Central memory CD8-positive, alpha-beta T cell (primary cell): ENCODE results near the gene TCP11L1.

Experiments
- ATAC-seq: fragments of 150-1000 bp; cut with Tn5 transposase; replicated peaks from 2 replicates; pipeline ENCODE4 v1.10.0; 2022; ENCODE audit warnings: mild to moderate bottlenecking, moderate FRiP score, moderate number of reproducible peaks; ENCODE audit not compliant: poor library complexity, severe bottlenecking; ENCODE audit errors: extremely low read depth
- DNase-seq, 2 donors: peaks; one replicate each; pipeline ENCODE4 v3.0.0; 2021; ENCODE audit warnings: low spot score in 2 of 2
- H3K27ac Mint-ChIP-seq: one replicate; pipeline ENCODE4 v1.8.0; 2022; ENCODE audit warnings: low read depth, mild to moderate bottlenecking, moderate library complexity, mixed read lengths
- H3K27me3 Mint-ChIP-seq: one replicate; pipeline ENCODE4 v1.8.0; 2022; ENCODE audit warnings: mixed read lengths
- H3K36me3 Mint-ChIP-seq: one replicate; pipeline ENCODE4 v1.8.0; 2022; ENCODE audit warnings: mild to moderate bottlenecking, moderate library complexity, mixed read lengths; ENCODE audit not compliant: insufficient read depth
- H3K4me1 Mint-ChIP-seq: one replicate; pipeline ENCODE4 v1.8.0; 2022; ENCODE audit warnings: mixed read lengths
- H3K4me3 Mint-ChIP-seq: one replicate; pipeline ENCODE4 v1.8.0; 2022; ENCODE audit warnings: mild to moderate bottlenecking, moderate library complexity, mixed read lengths
- H3K9me3 Mint-ChIP-seq: one replicate; pipeline ENCODE4 v1.8.0; 2022; ENCODE audit warnings: mixed read lengths

TCP11L1 gene

GRCh38 chr11:33060271-33060670 lies 20.9 kb downstream of the TCP11L1 start:
- no peaks in the 10 kb centered on the region for H3K9me3 Mint-ChIP-seq
- DNase-seq (no peak), ATAC-seq (no peak)
- H3K27ac Mint-ChIP-seq = peak overlapping the region; percentile 66
- H3K4me3 Mint-ChIP-seq = no peak overlapping the region
- peaks cover 31% of the 10 kb centered on the region for H3K36me3 Mint-ChIP-seq
- no peaks in the 10 kb centered on the region for H3K27me3 Mint-ChIP-seq
- peaks cover 19% of the 10 kb centered on the region for H3K4me1 Mint-ChIP-seq

DNA sequence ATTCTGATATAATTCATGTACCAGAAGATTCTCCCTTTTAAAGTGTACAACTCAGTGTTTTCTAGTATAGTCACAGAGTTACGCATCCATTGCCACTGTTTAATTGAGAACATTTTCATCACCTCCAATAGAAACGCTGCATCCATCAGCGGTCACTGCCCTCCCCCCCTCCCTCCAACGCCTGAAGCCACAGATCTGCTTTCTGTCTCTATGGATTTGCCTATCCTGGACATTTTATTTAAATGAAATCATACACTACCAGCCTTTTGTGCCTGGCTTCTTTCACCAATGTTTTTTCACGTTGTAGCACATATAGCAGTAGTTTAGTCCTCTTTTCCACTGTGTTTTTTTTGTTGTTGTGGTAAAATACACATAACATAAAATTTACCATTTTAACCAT lies 22.8 kb downstream of the TCP11L1 start:
- DNase-seq (no peak), ATAC-seq (no peak)
- Mint-ChIP-seq H3K27me3 (no peaks in the 10 kb centered on the region), H3K4me1 (peaks cover 26% of the 10 kb centered on the region), H3K9me3 (no peaks in the 10 kb centered on the region), H3K4me3 (no peak overlapping the region), H3K27ac (peak overlapping the region; percentile 78), H3K36me3 (peaks cover 39% of the 10 kb centered on the region)

DNA sequence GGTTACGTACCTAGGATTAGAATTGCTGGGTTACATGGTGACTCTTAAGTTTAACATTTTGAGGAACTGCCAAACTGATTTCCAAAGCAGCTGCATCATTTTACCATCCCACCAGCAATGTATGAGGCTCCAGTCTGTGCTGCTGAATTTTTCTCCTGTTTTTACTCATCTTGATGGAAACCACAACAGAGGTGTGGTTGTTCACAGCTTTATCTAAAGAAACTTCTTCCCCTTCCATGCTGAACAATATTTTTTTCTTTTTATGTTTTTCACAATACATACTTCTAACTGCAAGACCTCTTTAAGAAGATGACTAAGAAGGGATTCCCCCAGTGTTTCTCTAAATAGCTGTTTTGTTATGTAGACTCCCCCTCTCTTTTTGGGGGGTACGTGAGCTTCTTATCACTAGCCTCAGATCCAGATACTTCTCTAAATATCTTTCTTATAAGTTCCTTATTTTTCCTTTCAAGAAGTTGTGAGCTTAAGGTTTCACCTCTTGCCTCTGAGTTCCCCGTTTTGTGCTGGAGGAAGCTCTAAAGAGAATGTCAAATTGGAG lies 24.0 kb downstream of the TCP11L1 start:
- peaks cover 35% of the 10 kb centered on the region for H3K36me3 Mint-ChIP-seq
- H3K9me3 Mint-ChIP-seq = no peaks in the 10 kb centered on the region
- no peak for DNase-seq
- H3K4me1 Mint-ChIP-seq = peaks cover 26% of the 10 kb centered on the region
- peak; percentile 14 for ATAC-seq
- peak overlapping the region; percentile 78 for H3K27ac Mint-ChIP-seq
- H3K27me3 Mint-ChIP-seq = no peaks in the 10 kb centered on the region
- H3K4me3 Mint-ChIP-seq = no peak overlapping the region

- DNase-seq = no peak
- H3K27ac Mint-ChIP-seq = peak overlapping the region; percentile 78
- H3K9me3 Mint-ChIP-seq = no peaks in the 10 kb centered on the region
- ATAC-seq = no peak
- H3K36me3 Mint-ChIP-seq = peaks cover 30% of the 10 kb centered on the region
- H3K27me3 Mint-ChIP-seq = no peaks in the 10 kb centered on the region
- peak overlapping the region; percentile 4 for H3K4me3 Mint-ChIP-seq
- peaks cover 26% of the 10 kb centered on the region for H3K4me1 Mint-ChIP-seq
These were observed 24.9 kb downstream of the TCP11L1 start for GRCh38 chr11:33064033-33064825.

- no peaks in the 10 kb centered on the region for H3K27me3 Mint-ChIP-seq
These were observed 25.5 kb downstream of the TCP11L1 start for GRCh38 chr11:33064866-33065265.

DNA sequence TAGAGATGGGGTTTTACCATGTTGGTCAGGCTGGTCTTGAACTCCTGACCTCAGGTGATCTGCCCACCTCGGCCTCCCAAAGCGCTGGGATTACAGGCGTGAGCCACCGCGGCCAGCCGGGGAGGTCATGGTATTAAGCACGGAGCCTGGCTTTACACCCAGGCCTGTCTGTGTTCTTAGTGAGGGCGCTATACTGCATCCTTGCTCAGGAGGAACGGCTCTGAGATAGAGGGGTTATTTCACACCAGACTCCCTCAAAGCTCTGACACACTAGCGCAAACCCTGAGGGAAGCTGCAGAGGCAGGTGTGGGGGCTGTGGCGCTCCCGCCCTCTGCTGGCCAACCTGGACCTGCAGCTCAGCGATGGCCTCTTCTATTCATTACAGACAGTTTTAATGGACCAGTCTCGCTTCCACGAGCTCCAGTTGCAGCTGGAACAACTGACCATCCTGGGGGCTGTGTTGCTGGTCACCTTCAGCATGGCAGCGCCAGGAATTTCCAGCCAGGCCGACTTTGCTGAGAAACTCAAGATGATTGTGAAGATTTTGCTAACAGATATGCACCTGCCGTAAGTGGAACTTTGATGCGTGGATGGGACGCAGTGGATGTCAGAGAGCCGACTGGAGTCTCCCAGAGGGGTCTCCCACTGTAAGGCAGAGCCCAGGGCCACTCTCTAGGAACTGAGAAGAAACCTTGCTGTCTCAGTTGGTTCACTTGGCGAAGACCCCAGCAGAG lies 26.2 kb downstream of the TCP11L1 start:
- H3K27me3 Mint-ChIP-seq = no peaks in the 10 kb centered on the region
- DNase-seq (peak; percentile 53), ATAC-seq (peak; percentile 85)
- peaks cover 26% of the 10 kb centered on the region for H3K4me1 Mint-ChIP-seq
- H3K27ac Mint-ChIP-seq = no peak overlapping the region
- H3K4me3 Mint-ChIP-seq = no peak overlapping the region
- H3K36me3 Mint-ChIP-seq = peaks cover 35% of the 10 kb centered on the region
- H3K9me3 Mint-ChIP-seq = no peaks in the 10 kb centered on the region

More at GRCh38 chr11:33064866-33065265, 25.5 kb downstream of the TCP11L1 start:
- Mint-ChIP-seq H3K4me1 (peaks cover 26% of the 10 kb centered on the region), H3K9me3 (no peaks in the 10 kb centered on the region), H3K27ac (peak overlapping the region; percentile 78), H3K36me3 (peaks cover 30% of the 10 kb centered on the region), H3K4me3 (peak overlapping the region; percentile 4)
- ATAC-seq (no peak), DNase-seq (no peak)

DNA sequence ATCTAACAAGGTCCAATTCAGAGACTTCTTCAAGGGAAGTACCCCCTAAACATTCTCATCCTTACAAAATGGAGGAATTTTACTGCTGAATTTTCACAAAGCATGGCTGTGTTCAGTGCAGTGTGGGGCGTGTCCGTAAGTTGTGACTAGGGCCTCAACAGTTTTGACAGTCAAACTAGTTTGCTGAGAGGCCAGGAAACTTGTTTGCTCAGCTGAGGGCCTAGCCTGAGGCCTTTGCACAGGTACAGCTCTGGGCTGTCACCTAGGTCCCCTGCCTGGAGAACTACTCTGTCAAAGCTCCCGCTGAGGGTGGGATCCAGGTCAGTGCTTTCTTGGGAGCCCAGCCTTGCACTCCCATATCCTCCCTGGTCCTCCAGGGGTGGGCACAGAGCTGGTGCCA lies 27.9 kb downstream of the TCP11L1 start:
- ATAC-seq (no peak), DNase-seq (no peak)
- Mint-ChIP-seq H3K27ac (no peak overlapping the region), H3K36me3 (peaks cover 39% of the 10 kb centered on the region), H3K4me3 (no peak overlapping the region), H3K4me1 (peaks cover 26% of the 10 kb centered on the region), H3K27me3 (no peaks in the 10 kb centered on the region), H3K9me3 (no peaks in the 10 kb centered on the region)

DNA sequence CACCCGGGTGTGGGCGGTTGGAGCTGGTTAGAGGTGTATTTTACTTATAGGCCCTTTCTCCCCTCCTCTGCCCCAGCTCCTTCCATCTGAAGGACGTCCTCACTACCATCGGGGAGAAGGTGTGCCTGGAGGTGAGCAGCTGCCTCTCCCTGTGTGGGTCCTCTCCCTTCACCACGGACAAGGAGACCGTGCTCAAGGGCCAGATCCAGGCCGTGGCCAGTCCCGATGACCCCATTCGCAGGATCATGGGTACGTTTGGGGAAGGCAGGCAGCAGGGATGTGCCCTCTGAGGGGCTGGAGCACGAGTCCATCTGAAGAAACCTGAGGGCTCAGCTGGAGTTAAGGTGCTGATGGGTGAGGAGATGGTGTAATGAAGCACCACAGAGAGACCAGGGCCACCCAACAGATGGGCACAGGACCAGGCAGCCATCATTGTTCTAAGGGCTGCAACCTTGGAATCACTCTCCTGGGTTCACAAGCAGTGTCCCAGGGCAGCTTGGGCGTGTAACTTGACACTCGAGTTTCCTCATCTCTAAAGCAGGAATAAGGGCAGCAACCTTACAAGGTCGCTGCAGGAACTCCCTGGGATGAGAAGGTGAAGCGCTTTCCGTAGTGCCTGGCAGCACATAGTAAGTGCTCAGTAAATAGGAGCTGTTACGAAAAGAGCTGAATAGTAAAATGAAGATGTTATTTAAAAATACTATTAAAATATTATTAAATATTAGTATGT lies 29.4 kb downstream of the TCP11L1 start:
- no peak overlapping the region for H3K4me3 Mint-ChIP-seq
- no peak for DNase-seq
- ATAC-seq = no peak
- H3K4me1 Mint-ChIP-seq = peaks cover 18% of the 10 kb centered on the region
- H3K27me3 Mint-ChIP-seq = no peaks in the 10 kb centered on the region
- no peaks in the 10 kb centered on the region for H3K9me3 Mint-ChIP-seq
- H3K27ac Mint-ChIP-seq = no peak overlapping the region
- peaks cover 45% of the 10 kb centered on the region for H3K36me3 Mint-ChIP-seq

DNA sequence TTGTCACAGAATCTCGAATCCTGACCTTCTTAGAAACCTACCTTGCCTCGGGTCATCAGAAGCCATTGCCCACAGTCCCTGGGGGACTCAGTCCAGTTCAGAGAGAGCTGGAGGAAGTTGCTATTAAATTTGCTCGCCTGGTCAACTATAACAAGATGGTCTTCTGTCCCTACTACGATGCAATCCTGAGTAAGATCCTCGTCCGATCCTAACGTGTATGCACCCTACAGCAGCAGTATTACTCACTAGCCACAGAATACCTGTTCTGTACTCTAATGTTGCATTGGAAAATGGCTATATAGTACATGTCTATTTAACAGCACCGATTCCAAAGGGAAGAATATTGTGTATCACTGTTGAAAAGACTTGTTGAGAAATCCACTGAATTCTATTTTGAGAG lies 33.1 kb downstream of the TCP11L1 start:
- Mint-ChIP-seq H3K27ac (no peak overlapping the region), H3K4me1 (no peaks in the 10 kb centered on the region), H3K9me3 (no peaks in the 10 kb centered on the region), H3K4me3 (no peak overlapping the region), H3K27me3 (no peaks in the 10 kb centered on the region), H3K36me3 (peaks cover 49% of the 10 kb centered on the region)
- ATAC-seq = no peak
- DNase-seq = no peak

DNA sequence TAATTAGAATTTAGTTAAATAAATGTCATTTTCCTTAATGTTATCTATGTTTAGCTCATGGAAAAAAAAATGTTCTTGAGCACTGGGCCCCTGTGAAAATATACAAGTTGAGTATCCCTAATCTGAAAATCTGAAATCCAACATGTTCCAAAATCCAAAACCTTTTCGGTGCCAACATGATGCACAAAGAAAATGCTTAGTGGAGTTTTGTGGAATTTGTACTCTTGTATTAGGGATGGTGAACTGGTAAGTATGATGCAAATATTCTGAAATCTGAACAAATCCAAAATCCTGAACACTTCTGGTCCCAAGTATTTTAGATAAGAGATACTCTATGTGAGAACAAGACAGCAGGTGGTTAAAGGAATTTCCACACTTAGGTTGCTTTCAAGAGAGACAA lies 44.5 kb downstream of the TCP11L1 start:
- Mint-ChIP-seq H3K27me3 (no peaks in the 10 kb centered on the region), H3K4me1 (no peaks in the 10 kb centered on the region), H3K27ac (no peak overlapping the region), H3K36me3 (peaks cover 33% of the 10 kb centered on the region), H3K9me3 (no peaks in the 10 kb centered on the region), H3K4me3 (no peak overlapping the region)
- DNase-seq (no peak), ATAC-seq (no peak)

DNA sequence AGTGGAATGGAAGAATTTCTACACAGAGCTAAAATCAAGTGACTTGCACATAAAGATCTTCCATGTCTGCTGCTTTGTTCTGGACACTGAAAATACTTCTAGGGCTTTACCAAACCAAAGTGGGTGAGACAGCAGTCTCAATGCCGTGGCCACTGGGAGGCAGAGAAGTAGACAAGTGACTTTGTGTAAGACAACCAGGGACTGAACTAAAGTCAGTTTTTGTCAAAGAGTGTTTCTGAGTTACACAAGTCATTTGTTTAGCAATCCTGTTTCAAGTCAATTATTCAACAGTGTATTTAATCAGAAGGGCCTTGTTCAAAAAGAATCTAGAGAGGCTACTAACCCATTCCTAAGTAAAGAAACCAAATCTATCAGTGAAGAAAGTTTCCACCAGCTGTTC lies 46.6 kb downstream of the TCP11L1 start:
- no peak overlapping the region for H3K4me3 Mint-ChIP-seq
- H3K27me3 Mint-ChIP-seq = no peaks in the 10 kb centered on the region
- no peaks in the 10 kb centered on the region for H3K9me3 Mint-ChIP-seq
- H3K27ac Mint-ChIP-seq = no peak overlapping the region
- DNase-seq (no peak), ATAC-seq (no peak)
- no peaks in the 10 kb centered on the region for H3K4me1 Mint-ChIP-seq
- H3K36me3 Mint-ChIP-seq = peaks cover 29% of the 10 kb centered on the region

DNA sequence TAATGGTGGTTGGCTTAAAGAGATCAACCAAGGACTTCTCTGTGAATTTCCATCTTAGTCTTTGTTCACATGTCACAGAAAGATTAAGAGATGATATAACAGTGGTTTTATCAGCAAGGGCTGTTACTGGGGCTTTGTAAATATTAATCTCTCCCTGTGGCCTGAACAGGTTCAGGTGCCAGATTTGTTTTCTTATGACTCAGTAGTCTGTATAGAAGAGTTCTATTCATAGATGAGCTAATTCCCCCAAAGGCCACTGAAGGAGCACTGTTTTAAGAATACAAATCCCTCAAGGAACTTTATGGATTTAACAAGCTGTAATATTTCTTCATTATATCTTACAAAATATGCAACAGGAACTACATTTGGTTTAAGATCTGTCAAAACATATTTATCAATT lies 50.4 kb downstream of the TCP11L1 start:
- Mint-ChIP-seq H3K9me3 (no peaks in the 10 kb centered on the region), H3K4me3 (no peak overlapping the region), H3K27ac (no peak overlapping the region), H3K36me3 (peaks cover 18% of the 10 kb centered on the region), H3K27me3 (no peaks in the 10 kb centered on the region), H3K4me1 (no peaks in the 10 kb centered on the region)
- no peak for DNase-seq
- ATAC-seq = no peak
